ELR (cell line): Measurements from ENCODE around the gene KRTAP4-7.
A peak's percentile ranks its signal among the peaks of the same experiment; 100 is the strongest.
"Not testable (repeated sequence)": the region's sequence is repeated elsewhere in the genome, so short reads cannot be mapped to it uniquely, and the experiment has no call there.

Experiments
- DNase-seq: peaks from one replicate; pipeline ENCODE4 v3.0.0-alpha.2; 2015; ENCODE audit warnings: low read depth

The KRTAP4-7 gene

DNA sequence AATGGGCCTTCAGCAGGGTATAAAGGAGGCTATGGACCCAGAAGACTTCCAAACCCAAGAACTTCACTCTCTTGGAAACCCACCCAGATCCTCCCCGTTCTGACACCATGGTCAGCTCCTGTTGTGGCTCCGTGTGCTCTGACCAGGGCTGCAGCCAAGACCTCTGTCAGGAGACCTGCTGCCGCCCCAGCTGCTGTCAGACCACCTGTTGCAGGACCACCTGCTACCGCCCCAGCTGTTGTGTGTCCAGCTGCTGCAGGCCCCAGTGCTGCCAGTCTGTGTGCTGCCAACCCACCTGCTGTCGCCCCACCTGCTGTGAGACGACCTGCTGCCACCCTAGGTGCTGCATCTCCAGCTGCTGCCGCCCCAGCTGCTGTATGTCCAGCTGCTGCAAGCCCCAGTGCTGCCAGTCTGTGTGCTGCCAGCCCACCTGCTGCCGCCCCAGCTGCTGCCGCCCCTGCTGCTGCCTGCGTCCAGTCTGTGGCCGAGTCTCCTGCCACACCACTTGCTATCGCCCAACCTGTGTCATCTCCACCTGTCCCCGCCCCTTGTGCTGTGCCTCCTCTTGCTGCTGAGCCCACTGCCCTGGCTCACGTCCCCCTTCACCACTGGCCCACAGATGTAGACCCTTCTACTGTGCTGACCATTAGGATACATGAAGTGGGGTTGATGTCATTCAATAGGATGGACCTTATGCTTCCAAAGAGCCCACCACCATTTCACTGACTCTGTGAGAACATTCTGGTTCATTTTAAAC, at the start of gene KRTAP4-7:
Gene KRTAP4-7 (plus strand): TSS at position 51 of the 757 bp plus-strand sequence. CDS start 57 bp downstream, at position 108.
- DNase-seq: not testable (repeated sequence)

DNA sequence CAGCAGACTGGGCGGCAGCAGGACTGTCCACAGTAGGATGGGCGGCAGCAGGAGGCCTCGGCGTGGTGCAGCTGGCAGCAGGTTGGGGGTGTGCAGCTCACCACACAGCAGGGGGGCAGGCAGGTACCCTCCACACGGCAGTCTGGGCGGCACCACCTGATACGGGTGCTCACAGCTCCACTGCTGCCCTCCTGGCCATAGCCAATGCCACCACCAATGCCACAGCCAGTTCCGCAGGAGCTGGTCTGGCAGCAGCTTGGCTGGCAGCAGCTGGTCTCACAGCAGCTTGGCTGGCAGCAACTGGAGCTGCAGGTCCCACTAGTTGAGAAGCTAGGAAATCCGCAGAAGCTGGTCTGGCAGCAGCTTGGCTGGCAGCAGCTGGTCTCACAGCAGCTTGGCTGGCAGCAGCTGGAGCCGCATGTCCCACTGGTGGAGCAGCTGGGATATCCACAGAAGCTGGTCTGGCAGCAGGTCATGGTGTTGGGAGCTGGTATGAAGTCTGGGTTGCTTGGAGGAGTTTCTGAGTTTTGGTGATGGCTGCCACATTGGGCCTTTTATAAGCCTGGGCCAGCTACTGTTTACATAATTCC, 49.5 kb upstream of the KRTAP4-7 start, which contains the start of gene KRTAP1-3:
Gene KRTAP1-3 (minus strand): TSS at position 529 of the 590 bp plus-strand sequence. CDS start 53 bp downstream, at position 476.
- DNase-seq: not testable (repeated sequence)

DNA sequence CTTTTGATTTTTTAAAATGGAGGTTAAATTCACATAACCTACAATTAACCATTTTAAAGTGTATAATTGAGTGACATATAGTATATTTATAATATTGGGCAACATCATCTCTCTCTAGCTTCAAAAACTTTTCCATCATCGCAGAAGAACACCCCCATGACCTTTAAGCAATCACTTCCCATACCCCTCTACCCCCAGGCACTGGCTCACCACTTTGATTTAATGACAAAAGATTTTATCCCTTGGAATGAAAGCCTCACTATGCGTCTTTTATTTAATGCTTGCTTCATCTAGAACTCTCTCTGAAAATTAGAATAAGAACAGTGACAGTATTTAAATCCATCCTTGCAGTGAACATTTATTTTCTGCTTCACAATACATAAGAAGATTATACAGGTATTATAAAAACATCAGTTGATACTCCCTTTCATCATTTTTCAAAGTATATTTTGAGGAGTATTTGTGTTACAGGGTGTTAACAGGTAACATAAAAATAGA, 46.0 kb upstream of the KRTAP4-7 start:
- no peak for DNase-seq

DNA sequence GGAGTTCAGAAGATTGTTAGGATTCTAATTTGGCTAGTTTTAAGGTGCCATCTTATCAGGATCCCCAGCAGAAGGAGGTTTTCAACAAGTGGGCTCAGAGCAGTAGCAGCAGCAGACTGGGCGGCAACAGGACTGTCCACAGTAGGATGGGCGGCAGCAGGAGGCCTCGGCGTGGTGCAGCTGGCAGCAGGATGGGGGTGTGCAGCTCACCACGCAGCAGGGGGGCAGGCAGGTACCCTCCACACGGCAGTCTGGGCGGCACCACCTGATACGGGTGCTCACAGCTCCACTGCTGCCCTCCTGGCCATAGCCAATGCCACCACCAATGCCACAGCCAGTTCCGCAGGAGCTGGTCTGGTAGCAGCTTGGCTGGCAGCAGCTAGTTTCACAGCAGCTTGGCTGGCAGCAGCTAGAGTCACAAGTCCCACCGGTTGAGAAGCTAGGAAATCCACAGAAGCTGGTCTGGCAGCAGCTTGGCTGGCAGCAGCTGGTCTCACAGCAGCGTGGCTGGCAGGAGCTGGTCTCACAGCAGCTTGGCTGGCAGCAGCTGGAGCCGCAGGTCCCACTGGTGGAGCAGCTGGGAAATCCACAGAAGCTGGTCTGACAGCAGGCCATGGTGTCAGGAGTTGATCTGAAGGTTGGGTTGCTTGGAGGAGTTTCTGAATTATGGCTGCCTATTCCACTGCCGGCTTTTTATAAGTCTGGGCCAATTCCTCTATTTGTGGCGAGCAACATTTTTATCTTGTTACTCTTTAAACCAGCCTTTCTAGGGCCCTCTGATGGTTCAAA, 43.0 kb upstream of the KRTAP4-7 start, which contains the start of gene KRTAP1-1:
Gene KRTAP1-1 (minus strand): TSS at position 668 of the 789 bp plus-strand sequence. CDS start 53 bp downstream, at position 615.
- DNase-seq: not testable (repeated sequence)

DNA sequence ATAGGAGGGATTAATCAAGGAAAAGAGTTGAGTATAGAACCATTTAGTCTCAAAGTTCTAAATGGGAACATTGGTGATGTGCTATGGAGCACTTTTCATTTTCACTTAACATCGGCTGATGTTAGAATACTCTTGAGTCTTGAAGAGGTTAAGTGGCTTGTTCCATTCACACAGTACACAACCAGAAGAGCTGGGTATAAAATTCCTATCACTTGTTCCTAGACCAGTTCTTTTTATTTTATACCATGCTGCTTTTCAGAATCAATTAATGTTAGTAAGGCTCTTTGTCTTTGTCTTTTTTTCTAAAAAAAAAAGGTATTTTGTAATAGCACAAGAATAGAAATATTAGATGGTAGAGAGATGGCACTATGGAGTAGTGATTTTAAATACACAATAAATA, 41.0 kb upstream of the KRTAP4-7 start:
- no peak for DNase-seq

DNA sequence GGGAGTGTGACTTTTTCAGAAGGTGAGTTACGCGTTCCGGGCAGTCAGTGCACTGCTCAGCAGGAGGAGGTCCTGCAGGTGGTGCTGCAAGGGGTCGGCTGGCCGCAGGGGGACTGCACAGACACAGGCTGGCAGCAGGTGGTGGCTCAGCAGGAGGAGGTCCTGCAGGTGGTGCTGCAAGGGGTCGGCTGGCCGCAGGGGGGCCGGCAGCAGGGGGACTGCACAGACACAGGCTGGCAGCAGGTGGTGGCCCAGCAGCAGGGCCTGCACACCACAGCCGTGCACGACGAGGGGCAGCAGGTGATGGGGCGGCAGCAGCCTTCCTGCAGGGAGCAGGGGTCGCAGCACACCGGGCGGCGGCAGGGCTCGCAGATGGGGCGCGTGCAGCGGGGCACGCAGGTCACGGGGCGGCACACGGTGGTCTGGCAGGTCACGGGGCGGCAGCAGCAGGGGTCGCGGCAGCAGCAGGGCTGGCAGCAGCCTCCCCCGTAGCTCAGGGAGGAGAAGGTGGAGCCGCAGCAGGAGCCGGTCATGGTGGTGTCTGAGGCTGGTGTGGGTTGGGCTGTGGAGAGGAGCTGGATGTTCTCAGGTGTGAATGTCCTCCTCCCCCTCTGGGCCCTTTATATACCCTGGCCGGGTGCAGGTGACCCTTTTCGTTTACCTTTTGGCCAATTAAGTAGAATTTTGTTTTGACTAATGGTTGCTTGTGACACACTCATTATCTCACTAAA, 37.0 kb upstream of the KRTAP4-7 start, which contains the start of gene KRTAP2-1:
Gene KRTAP2-1 (minus strand): TSS at position 582 of the 731 bp plus-strand sequence. CDS start 49 bp downstream, at position 533.
- not testable (repeated sequence) for DNase-seq

DNA sequence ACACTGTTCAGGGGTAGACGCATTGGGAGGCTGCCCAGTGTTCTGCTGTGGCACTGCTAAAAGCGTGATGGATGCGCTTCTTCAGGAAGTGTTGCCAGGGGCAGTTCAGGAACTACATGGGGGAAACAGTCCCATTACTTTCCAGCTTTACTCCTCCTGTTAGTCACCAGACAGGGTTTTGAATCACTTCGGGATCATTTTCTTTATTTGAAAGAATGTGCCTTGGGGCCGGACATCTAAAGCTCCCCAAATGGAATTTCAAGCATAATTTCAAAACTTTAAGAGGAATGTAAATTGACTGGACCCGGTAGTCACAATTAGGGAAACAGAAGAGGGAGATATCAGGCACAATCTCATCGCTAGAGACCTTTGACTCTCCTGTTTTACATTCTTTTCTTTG, 35.5 kb upstream of the KRTAP4-7 start:
- peak; percentile 95 for DNase-seq

DNA sequence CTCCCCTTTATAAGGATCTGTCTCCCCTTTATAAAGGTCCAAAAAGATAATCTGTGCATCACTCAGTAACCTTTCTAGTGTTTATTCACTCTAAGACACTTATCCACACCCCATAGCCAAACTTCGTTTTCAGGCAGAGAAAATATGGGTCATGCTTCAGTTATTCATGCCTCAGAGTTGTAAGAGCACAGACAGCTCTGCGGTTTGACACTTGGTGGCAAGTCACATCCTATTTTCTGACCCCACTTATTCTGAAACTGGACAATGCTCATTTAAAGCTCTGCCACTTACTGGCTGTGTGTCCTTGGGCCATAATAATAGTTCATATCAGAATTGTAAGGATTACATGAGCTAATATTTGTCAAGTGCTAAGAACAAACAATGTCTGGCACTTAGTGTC, 34.8 kb upstream of the KRTAP4-7 start:
- DNase-seq: peak; percentile 97

DNA sequence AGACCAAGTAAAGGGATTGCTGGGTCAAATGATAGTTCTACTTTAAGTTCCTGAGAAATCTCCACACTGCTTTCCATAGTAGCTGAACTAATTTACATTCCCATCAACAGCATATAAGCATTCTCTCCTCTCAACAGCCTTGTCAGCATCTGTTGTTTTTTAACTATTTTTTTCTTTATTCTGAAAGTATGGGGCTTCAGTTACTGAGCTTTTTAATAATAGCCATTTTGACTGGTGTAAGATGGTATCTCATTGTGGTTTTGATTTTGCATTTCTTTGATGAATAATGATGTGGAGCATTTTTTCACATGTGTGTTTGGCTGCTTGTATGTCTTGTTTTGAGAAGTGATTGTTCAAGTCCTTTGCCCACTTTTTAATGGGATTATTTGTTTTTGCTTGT, 31.4 kb upstream of the KRTAP4-7 start:
- peak; percentile 62 for DNase-seq

DNA sequence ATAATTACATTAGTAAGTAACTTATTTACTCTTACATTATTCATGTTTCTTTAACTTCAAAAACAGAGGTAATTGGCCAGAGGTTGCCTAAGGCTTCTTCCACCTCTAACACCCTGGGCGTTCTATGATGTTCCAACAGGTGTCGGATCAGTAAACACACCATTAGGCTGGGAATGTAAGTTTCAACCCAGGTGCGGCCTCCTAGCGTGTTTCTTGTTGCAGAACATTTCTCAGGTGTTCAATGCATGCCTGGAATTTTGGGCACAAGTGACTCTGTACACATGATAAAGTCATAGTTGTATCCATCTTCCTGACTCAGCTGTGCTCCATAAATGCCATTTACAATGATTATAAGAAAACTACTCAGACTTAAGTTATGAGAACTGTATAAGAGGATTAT, 29.9 kb upstream of the KRTAP4-7 start:
- no peak for DNase-seq

DNA sequence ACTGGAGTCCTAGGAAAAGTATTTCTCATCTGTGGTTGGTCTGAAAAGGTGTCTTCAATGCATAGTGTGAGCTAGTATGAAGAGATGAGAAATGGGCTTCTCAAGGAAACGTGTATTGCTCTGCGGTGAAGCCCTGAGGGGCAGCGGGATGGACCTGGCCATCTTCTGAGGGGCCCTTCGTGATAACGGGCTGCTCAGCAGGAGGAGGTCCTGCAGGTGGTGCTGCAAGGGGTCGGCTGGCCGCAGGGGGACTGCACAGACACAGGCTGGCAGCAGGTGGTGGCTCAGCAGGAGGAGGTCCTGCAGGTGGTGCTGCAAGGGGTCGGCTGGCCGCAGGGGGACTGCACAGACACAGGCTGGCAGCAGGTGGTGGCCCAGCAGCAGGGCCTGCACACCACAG, 29.4 kb upstream of the KRTAP4-7 start:
- DNase-seq: not testable (repeated sequence)

DNA sequence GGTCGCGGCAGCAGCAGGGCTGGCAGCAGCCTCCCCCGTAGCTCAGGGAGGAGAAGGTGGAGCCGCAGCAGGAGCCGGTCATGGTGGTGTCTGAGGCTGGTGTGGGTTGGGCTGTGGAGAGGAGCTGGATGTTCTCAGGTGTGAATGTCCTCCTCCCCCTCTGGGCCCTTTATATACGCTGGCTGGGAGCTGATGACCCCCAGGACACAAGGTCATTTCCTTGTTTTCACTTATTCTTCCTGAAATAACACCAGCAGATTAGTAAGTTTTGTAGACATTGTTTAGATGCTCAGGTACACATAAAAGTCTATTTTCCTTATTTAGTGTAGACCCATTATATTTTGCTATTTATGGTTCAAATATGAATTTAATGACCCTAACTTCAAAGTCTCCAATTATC, 28.8 kb upstream of the KRTAP4-7 start, which contains the start of gene KRTAP2-2:
Gene KRTAP2-2 (minus strand): TSS at position 101 of the 400 bp plus-strand sequence. CDS start 19 bp downstream, at position 82.
- not testable (repeated sequence) for DNase-seq

DNA sequence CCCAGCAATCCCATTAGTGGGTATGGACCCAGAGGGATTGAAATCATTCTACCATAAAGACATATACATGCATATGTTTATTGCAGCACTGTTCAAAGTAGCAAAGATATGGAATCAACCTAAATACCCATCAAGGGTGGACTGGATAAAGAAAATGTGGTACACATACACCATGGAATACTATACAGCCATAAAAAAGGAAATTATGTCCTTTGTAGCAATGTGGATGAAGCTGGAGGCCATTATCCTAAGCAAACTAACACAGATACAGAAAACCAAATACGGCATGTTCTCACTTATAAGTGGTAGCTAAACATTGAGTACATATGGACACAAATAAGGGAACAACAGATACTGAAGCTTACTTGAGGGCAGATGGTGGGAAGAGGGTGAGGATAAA, 26.4 kb upstream of the KRTAP4-7 start:
- DNase-seq: no peak

DNA sequence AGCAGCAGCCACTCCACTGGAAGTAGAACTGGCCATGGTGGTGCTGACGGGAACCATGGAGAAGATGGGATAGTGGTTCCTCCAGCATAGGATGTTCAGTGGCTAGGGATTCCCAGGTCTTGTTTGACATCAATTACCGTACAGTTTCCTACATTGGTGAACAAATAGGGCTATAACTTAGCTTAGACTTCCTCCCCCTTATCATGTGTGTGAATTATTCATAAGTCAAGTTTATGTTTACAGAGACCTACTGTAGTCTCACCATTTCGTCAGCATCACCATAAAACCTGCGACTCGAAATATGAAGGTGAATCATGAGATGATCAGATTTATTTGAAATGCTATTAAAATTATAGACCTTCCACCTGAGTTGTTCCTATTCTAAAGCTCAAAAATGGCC, 25.2 kb upstream of the KRTAP4-7 start:
- peak; percentile 91 for DNase-seq

DNA sequence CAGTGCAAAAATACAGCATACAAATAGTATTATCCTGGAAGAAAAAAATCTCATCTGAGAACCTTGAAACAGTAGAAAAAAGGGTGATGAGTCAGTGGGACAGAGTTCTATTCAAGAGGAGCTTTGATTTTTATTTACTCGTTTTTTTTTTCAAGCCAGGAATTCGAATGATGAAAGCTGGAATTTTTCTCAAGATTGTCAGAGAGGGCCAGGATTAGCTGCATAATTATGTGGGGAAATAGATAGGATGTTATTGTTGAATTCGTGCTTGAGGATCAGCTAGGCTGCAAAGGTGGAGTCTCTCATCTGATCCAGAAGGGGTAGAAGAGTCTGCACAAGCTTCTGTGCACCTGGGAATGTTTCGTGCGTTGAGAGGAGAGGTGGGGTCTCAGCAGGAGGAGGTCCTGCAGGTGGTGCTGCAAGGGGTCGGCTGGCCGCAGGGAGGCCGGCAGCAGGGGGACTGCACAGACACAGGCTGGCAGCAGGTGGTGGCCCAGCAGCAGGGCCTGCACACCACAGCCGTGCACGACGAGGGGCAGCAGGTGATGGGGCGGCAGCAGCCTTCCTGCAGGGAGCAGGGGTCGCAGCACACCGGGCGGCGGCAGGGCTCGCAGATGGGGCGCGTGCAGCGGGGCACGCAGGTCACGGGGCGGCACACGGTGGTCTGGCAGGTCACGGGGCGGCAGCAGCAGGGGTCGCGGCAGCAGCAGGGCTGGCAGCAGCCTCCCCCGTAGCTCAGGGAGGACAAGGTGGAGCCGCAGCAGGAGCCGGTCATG, 24.5 kb upstream of the KRTAP4-7 start:
- DNase-seq: peak; percentile 96

DNA sequence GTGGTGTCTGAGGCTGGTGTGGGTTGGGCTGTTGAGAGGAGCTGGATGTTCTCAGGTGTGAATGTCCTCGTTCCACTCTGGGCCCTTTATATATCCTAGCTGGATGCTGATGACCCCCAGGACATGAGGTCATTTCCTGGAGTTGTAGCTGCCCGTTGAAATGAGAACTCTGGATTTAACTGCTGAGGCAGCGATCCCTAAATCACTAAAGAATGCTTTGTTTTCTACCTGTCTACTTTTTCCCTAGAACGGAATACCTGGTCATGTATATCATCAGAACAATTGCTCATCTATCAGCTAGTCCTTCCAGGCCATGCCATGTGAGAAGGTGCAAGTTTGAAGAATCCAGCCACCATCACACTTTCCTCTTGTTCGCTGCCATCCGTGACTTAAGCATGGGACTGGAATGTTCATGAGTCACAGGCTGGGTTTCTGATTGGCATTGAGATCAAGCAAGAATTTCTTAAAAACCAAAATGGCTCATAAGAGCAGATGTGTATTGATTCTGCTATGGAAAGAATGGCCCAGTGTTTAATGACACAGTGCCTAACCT, 23.8 kb upstream of the KRTAP4-7 start, which contains the start of gene KRTAP2-3:
Gene KRTAP2-3 (minus strand): TSS at position 63 of the 553 bp plus-strand sequence. CDS start 64 bp downstream, outside the sequence.
- DNase-seq: peak; percentile 99

DNA sequence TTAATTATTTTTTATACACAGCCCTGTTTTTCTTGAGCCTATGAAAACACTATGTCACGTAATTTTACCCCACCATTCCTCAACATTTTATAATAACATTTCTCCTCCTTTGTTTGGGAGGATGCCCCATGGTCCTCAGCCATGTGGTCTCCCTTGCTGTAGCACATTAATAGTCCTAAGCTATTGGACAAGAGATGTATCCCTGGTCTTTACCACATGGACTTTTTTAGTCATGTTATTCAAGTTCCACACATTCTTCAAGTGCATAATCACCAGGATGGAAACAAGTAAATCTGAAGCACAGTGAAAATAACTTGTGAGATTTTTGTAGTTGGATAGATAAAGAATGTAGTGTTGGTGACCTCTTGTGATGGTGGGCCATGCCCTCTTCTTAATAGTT, 22.0 kb upstream of the KRTAP4-7 start:
- peak; percentile 98 for DNase-seq

DNA sequence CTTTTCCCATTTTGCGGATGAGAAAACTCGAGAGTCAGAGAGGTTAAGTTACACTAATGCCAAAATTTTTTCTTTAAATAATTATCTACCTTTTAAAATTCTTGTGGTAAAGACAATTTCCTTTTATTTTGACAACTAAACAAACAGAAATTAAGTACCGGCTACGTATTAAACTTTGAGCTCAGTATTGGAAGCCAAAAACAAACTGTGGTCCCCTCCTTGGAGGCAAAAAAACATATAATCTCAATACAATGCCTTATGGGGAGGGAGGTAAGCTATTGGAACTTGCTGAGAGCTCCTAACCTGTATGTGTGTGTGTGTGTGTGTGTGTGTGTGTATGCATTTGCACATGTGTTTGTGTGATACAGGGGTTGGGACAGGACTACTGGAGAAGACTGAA, 20.5 kb upstream of the KRTAP4-7 start:
- no peak for DNase-seq

DNA sequence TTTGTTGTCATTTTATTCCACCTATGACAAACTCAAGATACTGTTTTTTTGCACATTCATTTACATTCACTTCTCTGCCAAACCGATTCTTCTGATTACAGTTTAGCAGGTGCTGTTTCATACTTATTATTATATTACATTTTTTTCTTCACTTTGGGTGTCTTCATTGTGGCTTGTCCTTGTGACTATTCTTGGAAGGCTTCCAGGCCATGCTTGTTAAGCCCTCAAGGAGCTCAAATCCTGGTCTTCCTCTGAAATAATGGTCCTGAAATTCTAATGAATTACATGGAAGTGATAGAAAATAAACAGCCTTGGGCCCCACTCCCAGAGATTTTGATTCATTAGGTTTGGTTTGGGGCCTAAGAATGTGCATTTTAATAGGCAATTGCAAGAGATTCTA, 19.6 kb upstream of the KRTAP4-7 start:
- DNase-seq: no peak
